DOHH2 (cell line): ENCODE results near the gene MBIP.

Experiments
- H3F3A ChIP-seq: fragments of 200-600 bp; sonication (generic), shearing (Covaris generic); 2 replicates; pipeline ENCODE4 v1.6.0; 2016; ENCODE audit warnings: antibody characterized with exemption, mild to moderate bottlenecking; ENCODE audit not compliant: control insufficient read depth, insufficient read depth
- H3K27ac ChIP-seq: fragments of 200-600 bp; sonication (generic); 2 replicates; pipeline ENCODE4 v1.5.1; 2014; ENCODE audit warnings: low read depth, mild to moderate bottlenecking, low read length, moderate library complexity
- H3K27me3 ChIP-seq: fragments of 200-600 bp; sonication (generic); 2 replicates; pipeline ENCODE4 v1.6.1; 2014; ENCODE audit warnings: mild to moderate bottlenecking, low read length, mixed read lengths; ENCODE audit not compliant: control insufficient read depth
- H3K36me3 ChIP-seq: fragments of 200-600 bp; sonication (generic); 2 replicates; pipeline ENCODE4 v1.6.1; 2014; ENCODE audit warnings: mild to moderate bottlenecking, low read length, moderate library complexity, mixed read lengths; ENCODE audit not compliant: control insufficient read depth
- H3K4me1 ChIP-seq: fragments of 200-600 bp; sonication (generic); 2 replicates; pipeline ENCODE4 v1.6.1; 2014; ENCODE audit warnings: mild to moderate bottlenecking, low read length, mixed read lengths; ENCODE audit not compliant: control insufficient read depth
- H3K4me2 ChIP-seq: fragments of 200-600 bp; sonication (generic); 2 replicates; pipeline ENCODE4 v1.6.0; 2014; ENCODE audit warnings: mild to moderate bottlenecking, low read length, moderate library complexity
- H3K4me3 ChIP-seq: fragments of 200-600 bp; sonication (generic); 2 replicates; pipeline ENCODE4 v1.5.1; 2014; ENCODE audit warnings: mild to moderate bottlenecking, low read length, mixed read lengths
- H3K79me2 ChIP-seq: fragments of 200-600 bp; sonication (generic); 2 replicates; pipeline ENCODE4 v1.6.1; 2014; ENCODE audit warnings: mild to moderate bottlenecking, low read length, mixed read lengths; ENCODE audit not compliant: control insufficient read depth
- H3K9me2 ChIP-seq: fragments of 200-600 bp; sonication (generic); replicated peaks from 2 replicates; pipeline ENCODE4 v1.6.1; 2014; ENCODE audit warnings: mild to moderate bottlenecking, low read length, mixed read lengths; ENCODE audit not compliant: control insufficient read depth
- H3K9me3 ChIP-seq: fragments of 200-600 bp; sonication (generic); 2 replicates; pipeline ENCODE4 v1.6.1; 2014; ENCODE audit warnings: antibody characterized with exemption, low read length, mixed read lengths; ENCODE audit not compliant: control insufficient read depth, insufficient read depth
- H4K20me1 ChIP-seq: fragments of 200-600 bp; sonication (generic); 2 replicates; pipeline ENCODE4 v1.6.0; 2014; ENCODE audit warnings: low read depth, mild to moderate bottlenecking, antibody characterized with exemption, low read length, moderate library complexity; ENCODE audit not compliant: control insufficient read depth, insufficient read depth
- EZH2phosphoT487 ChIP-seq: fragments of 200-600 bp; sonication (generic); IDR thresholded peaks from 2 replicates; pipeline ENCODE4 v1.6.1; 2017; ENCODE audit warnings: borderline replicate concordance, mild to moderate bottlenecking, antibody characterized with exemption, low read length, moderate library complexity, mixed read lengths
- TF ChIP-seq, protein P1 (sequence below): fragments of 200-600 bp; sonication (generic); IDR thresholded peaks from one replicate; pipeline ENCODE4 v1.5.1; 2014; ENCODE audit warnings: antibody characterized with exemption, mild to moderate bottlenecking, low read depth, low read length; ENCODE audit not compliant: poor library complexity, severe bottlenecking

MBIP gene

DNA sequence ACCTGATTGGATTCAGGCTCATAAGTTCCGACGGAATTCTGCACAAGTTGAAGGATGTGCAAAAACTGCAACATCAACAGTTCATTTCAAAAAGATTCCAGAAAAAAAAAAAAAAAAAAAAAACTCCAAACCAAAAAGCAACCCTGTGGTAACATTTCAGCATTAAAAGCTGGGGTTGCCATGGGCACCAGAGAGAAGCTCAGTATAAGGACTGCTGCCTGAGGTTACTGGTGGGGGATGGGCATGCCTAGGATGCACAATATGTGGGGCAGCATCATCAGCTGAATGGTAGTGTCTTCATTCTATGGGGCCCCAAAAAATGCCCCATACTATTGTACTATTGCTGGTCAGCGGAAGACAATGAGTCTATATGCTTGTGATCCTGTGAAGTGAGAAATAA is 44.7 kb downstream of the MBIP start:
- H3K4me2 ChIP-seq = no peak overlapping the region
- H3K4me3 ChIP-seq = no peak overlapping the region
- no peaks in the 10 kb centered on the region for H3K36me3 ChIP-seq
- no peaks in the 10 kb centered on the region for H3K79me2 ChIP-seq
- no peak overlapping the region for H3K27ac ChIP-seq
- no peaks in the 10 kb centered on the region for H3K9me3 ChIP-seq
- H3K4me1 ChIP-seq = no peaks in the 10 kb centered on the region
- peaks cover 10% of the 10 kb centered on the region for H3K27me3 ChIP-seq
- no peaks in the 10 kb centered on the region for H3K9me2 ChIP-seq
- no peak for TF ChIP-seq EZH2phosphoT487
- TF ChIP-seq, protein P1, sequence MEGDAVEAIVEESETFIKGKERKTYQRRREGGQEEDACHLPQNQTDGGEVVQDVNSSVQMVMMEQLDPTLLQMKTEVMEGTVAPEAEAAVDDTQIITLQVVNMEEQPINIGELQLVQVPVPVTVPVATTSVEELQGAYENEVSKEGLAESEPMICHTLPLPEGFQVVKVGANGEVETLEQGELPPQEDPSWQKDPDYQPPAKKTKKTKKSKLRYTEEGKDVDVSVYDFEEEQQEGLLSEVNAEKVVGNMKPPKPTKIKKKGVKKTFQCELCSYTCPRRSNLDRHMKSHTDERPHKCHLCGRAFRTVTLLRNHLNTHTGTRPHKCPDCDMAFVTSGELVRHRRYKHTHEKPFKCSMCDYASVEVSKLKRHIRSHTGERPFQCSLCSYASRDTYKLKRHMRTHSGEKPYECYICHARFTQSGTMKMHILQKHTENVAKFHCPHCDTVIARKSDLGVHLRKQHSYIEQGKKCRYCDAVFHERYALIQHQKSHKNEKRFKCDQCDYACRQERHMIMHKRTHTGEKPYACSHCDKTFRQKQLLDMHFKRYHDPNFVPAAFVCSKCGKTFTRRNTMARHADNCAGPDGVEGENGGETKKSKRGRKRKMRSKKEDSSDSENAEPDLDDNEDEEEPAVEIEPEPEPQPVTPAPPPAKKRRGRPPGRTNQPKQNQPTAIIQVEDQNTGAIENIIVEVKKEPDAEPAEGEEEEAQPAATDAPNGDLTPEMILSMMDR = no peak
- no peaks in the 10 kb centered on the region for H4K20me1 ChIP-seq
- no peaks in the 10 kb centered on the region for H3F3A ChIP-seq

- no peaks in the 10 kb centered on the region for H3K79me2 ChIP-seq
- H3K4me2 ChIP-seq = no peak overlapping the region
- H3K27ac ChIP-seq = no peak overlapping the region
- no peaks in the 10 kb centered on the region for H3F3A ChIP-seq
- H3K27me3 ChIP-seq = peaks cover 5% of the 10 kb centered on the region; the same call in 1 of the 2 replicates
- no peaks in the 10 kb centered on the region for H3K9me3 ChIP-seq
- no peaks in the 10 kb centered on the region for H3K9me2 ChIP-seq
- H3K36me3 ChIP-seq = no peaks in the 10 kb centered on the region
- H3K4me1 ChIP-seq = no peaks in the 10 kb centered on the region
- no peak for TF ChIP-seq EZH2phosphoT487
- TF ChIP-seq, protein P1 = no peak
- no peak overlapping the region for H3K4me3 ChIP-seq
- H4K20me1 ChIP-seq = no peaks in the 10 kb centered on the region
Observed at GRCh38 chr14:36271939-36272907, 48.2 kb downstream of the MBIP start.

GRCh38 chr14:36271222-36271621 is 49.2 kb downstream of the MBIP start:
- no peaks in the 10 kb centered on the region for H3F3A ChIP-seq
- no peaks in the 10 kb centered on the region for H4K20me1 ChIP-seq
- no peak overlapping the region for H3K4me2 ChIP-seq
- H3K27ac ChIP-seq = no peak overlapping the region
- no peaks in the 10 kb centered on the region for H3K9me2 ChIP-seq
- no peaks in the 10 kb centered on the region for H3K36me3 ChIP-seq
- TF ChIP-seq EZH2phosphoT487 = no peak
- TF ChIP-seq, protein P1 = no peak
- H3K9me3 ChIP-seq = no peaks in the 10 kb centered on the region
- H3K79me2 ChIP-seq = no peaks in the 10 kb centered on the region
- H3K27me3 ChIP-seq = peaks cover 5% of the 10 kb centered on the region; the same call in 1 of the 2 replicates
- H3K4me1 ChIP-seq = no peaks in the 10 kb centered on the region
- no peak overlapping the region for H3K4me3 ChIP-seq
